Measurements from ENCODE around the gene VAV2. TPM values are rescaled to one million over a fixed set of nuclear protein-coding genes. Genes with fewer than 3 reads are reported as not detected.

Gene VAV2
- polyA plus RNA-seq, 2 of the 4 experiments (the other 2 are of a cell fraction) = 9.8 to 21.4 TPM

DNA sequence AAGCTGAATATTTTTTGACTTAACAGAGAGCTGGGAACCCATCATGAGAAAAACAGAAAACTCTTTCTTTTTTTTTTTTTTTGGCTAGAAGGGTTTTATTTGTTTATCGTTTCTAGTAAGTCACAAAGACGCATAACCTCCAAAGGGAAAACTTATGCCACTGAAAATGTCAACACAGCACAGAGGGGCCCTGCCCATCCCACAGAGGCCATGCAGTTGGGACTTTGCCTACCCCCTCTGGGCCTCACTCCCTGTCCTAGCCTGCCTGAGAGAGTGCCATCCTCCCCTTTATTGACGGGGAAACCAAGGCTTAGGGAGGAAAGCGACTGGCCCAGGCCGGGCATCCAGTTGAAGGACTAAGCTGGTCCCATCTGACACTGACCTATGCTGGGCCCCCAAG lies 74.7 kb downstream of the VAV2 start:
- no peaks in the 10 kb centered on the region for H3K9me3 ChIP-seq
- H3K4me2 ChIP-seq = no peak overlapping the region
- no peak for ATAC-seq
- ChIA-PET CTCF (interaction anchor here (0.8 kb wide), 2 partner anchors 8 to 17 kb away, joined by 3 read pairs; no protein-coding TSS in a partner anchor), POLR2A (no interaction called here)
- H3K27ac ChIP-seq = no peak overlapping the region
- H3K4me3 ChIP-seq = no peak overlapping the region
- TF ChIP-seq POLR2AphosphoS2 (conservative IDR thresholded peaks at IDR 0.05; ENCODE audit: low read length) = no peak
- no peak for TF ChIP-seq HOXB5 (CRISPR knock-in tag; IDR thresholded peaks at IDR 0.05)
- no peak for TF ChIP-seq SMC3 (IDR thresholded peaks at IDR 0.05)
- no peak for TF ChIP-seq RNF2 (IDR thresholded peaks at IDR 0.05; ENCODE audit: borderline replicate concordance, low read depth)
- TF ChIP-seq, protein P1, sequence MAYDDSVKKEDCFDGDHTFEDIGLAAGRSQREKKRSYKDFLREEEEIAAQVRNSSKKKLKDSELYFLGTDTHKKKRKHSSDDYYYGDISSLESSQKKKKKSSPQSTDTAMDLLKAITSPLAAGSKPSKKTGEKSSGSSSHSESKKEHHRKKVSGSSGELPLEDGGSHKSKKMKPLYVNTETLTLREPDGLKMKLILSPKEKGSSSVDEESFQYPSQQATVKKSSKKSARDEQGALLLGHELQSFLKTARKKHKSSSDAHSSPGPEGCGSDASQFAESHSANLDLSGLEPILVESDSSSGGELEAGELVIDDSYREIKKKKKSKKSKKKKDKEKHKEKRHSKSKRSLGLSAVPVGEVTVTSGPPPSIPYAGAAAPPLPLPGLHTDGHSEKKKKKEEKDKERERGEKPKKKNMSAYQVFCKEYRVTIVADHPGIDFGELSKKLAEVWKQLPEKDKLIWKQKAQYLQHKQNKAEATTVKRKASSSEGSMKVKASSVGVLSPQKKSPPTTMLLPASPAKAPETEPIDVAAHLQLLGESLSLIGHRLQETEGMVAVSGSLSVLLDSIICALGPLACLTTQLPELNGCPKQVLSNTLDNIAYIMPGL (CRISPR knock-in tag; IDR thresholded peaks at IDR 0.05; ENCODE audit: borderline replicate concordance) = no peak
- TF ChIP-seq MAZ (IDR thresholded peaks at IDR 0.05; ENCODE audit: borderline replicate concordance, low read depth, low read length) = no peak
- TF ChIP-seq ZSCAN20 (CRISPR knock-in tag; IDR thresholded peaks at IDR 0.05) = no peak
- no peak for TF ChIP-seq NPAS2 (CRISPR knock-in tag; IDR thresholded peaks at IDR 0.05; ENCODE audit: borderline replicate concordance)
- TF ChIP-seq TFCP2L1 (CRISPR knock-in tag; IDR thresholded peaks at IDR 0.05) = no peak
- no peak for TF ChIP-seq BHLHE40 (IDR thresholded peaks at IDR 0.05; ENCODE audit: low read depth, low read length)
- TF ChIP-seq CHD2 (IDR thresholded peaks at IDR 0.05; ENCODE audit: low read length, partially characterized antibody) = no peak
- no peak for TF ChIP-seq GATA3 (IDR thresholded peaks at IDR 0.05; ENCODE audit: borderline replicate concordance)
- TF ChIP-seq, protein P2, sequence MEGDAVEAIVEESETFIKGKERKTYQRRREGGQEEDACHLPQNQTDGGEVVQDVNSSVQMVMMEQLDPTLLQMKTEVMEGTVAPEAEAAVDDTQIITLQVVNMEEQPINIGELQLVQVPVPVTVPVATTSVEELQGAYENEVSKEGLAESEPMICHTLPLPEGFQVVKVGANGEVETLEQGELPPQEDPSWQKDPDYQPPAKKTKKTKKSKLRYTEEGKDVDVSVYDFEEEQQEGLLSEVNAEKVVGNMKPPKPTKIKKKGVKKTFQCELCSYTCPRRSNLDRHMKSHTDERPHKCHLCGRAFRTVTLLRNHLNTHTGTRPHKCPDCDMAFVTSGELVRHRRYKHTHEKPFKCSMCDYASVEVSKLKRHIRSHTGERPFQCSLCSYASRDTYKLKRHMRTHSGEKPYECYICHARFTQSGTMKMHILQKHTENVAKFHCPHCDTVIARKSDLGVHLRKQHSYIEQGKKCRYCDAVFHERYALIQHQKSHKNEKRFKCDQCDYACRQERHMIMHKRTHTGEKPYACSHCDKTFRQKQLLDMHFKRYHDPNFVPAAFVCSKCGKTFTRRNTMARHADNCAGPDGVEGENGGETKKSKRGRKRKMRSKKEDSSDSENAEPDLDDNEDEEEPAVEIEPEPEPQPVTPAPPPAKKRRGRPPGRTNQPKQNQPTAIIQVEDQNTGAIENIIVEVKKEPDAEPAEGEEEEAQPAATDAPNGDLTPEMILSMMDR (IDR thresholded peaks at IDR 0.05) = no peak
- 87% methylated on average over 5 of the region's 5 CpGs for WGBS (ENCODE audit: missing lambda C conversion rate)
- no peak for FAIRE-seq
- no peak for DNase-seq (ENCODE audit: low read depth in 1 of 2, low spot score in 1 of 2)
- no peaks in the 10 kb centered on the region for H3K4me1 ChIP-seq

DNA sequence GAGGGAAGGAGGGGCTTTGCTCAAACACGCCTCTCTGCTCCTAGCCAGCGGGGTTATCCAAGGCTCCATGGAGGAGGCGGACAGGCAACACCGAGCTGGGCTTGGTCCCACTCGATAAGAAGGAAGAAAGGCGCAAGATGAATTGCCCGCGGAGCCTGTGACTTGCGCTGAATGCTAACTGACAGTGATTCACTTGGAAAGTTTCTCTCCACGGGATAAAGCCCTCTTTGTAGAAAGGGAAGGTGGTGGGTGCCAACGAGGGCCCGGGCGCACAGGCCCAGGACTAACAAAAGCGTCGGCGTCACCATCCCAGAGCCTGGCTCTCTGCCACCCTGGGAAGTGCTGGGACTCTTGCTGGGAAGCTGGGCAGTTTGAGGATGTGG lies 76.0 kb downstream of the VAV2 start:
- FAIRE-seq = no peak
- no peak for ATAC-seq
- ChIA-PET POLR2A (no interaction called here), CTCF (no interaction called here)
- no peaks in the 10 kb centered on the region for H3K4me1 ChIP-seq
- H3K27ac ChIP-seq = no peak overlapping the region
- H3K4me2 ChIP-seq = no peak overlapping the region
- DNase-seq (ENCODE audit: low read depth in 1 of 2, low spot score in 1 of 2) = no peak
- no peaks in the 10 kb centered on the region for H3K9me3 ChIP-seq
- 95% methylated on average over 15 of the region's 16 CpGs for WGBS (ENCODE audit: missing lambda C conversion rate)
- no peak overlapping the region for H3K4me3 ChIP-seq
- TF ChIP-seq CBX8 (IDR thresholded peaks at IDR 0.05) (no peak), FOSB (CRISPR knock-in tag; IDR thresholded peaks at IDR 0.05) (no peak), CBX2 (IDR thresholded peaks at IDR 0.05; ENCODE audit: borderline replicate concordance, low read depth) (no peak)

DNA sequence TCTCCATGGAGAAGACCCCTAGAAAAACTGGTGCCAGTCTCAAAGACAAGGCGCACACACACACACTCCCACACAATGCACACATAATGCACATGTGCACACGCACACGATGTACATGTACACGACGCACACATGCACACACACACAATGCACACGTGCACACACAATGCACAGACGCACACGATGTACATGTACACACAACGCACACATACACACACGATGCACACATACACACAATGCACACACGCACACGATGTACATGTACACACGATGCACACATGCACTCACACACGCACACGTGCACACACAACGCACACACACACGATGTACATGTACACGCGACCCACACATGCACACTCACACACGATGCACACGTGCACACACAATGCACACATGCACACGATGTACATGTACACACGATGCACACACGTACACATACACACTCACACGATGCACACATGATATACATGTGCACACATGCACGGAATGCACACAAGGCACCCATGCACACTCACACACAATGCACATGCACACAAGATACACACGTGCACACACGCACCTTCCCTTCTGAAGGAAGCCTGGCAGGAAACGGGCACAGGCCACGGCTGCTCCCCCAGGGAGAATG lies 76.5 kb downstream of the VAV2 start:
- Histone ChIP-seq H3K27ac (no peak overlapping the region), H3K4me1 (no peaks in the 10 kb centered on the region), H3K4me2 (no peak overlapping the region), H3K4me3 (no peak overlapping the region), H3K9me3 (no peaks in the 10 kb centered on the region)
- DNase-seq (ENCODE audit: low read depth in 1 of 2, low spot score in 1 of 2) = no peak
- CTCF ChIA-PET = no interaction called here
- POLR2A ChIA-PET = no interaction called here
- no peak for FAIRE-seq
- no peak for ATAC-seq
- 85% methylated on average over 30 of the region's 30 CpGs for WGBS (ENCODE audit: missing lambda C conversion rate)
- TF ChIP-seq TFCP2L1 (CRISPR knock-in tag; IDR thresholded peaks at IDR 0.05) (no peak), CHD4 (IDR thresholded peaks at IDR 0.05; ENCODE audit: borderline replicate concordance) (no peak), POLR2A (IDR thresholded peaks at IDR 0.05; ENCODE audit: low read length) (no peak), NPAS2 (CRISPR knock-in tag; IDR thresholded peaks at IDR 0.05; ENCODE audit: borderline replicate concordance) (no peak), ESRRA (IDR thresholded peaks at IDR 0.05; ENCODE audit: borderline replicate concordance, low read length) (no peak), KDM1A (IDR thresholded peaks at IDR 0.05; ENCODE audit: low read depth) (no peak), ZC3H11A (IDR thresholded peaks at IDR 0.05) (no peak), HEYL (CRISPR knock-in tag; IDR thresholded peaks at IDR 0.05) (no peak), CBX8 (IDR thresholded peaks at IDR 0.05) (no peak), MYC (IDR thresholded peaks at IDR 0.05; ENCODE audit: borderline replicate concordance, low read length) (no peak)
- TF ChIP-seq, protein P3, sequence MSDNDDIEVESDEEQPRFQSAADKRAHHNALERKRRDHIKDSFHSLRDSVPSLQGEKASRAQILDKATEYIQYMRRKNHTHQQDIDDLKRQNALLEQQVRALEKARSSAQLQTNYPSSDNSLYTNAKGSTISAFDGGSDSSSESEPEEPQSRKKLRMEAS (IDR thresholded peaks at IDR 0.05) = no peak
- TF ChIP-seq, protein P2 (IDR thresholded peaks at IDR 0.05) = no peak

All from A549 (cell line).